ENCODE results near the gene KMT2E.
"Not testable (repeated sequence)": the region's sequence is repeated elsewhere in the genome, so short reads cannot be mapped to it uniquely, and the experiment has no call there.

The KMT2E gene

DNA sequence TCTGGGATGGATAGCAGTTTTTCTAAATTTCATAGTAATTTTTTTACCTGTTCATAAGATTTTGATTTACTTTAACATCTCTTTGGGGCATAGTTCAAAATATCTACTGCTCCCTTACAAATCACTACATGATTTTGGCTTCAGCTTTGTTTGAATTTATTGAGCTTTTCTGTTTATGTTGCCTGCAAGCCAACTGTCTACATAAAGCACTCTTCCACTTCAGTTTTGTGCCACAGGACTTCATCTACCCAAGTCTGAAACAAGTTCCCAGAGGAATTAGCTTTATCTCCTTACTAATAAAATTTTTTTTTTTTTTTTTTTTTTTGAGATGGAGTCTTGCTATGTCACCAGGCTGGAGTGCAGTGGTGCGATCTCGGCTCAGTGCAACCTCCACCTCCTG is 45.4 kb upstream of the KMT2E start:
- no peak for DNase-seq (ENCODE audit: low read depth)
- H3K4me3 ChIP-seq (ENCODE audit: low read depth, low read length) = no peak overlapping the region
- TF ChIP-seq, protein P1, sequence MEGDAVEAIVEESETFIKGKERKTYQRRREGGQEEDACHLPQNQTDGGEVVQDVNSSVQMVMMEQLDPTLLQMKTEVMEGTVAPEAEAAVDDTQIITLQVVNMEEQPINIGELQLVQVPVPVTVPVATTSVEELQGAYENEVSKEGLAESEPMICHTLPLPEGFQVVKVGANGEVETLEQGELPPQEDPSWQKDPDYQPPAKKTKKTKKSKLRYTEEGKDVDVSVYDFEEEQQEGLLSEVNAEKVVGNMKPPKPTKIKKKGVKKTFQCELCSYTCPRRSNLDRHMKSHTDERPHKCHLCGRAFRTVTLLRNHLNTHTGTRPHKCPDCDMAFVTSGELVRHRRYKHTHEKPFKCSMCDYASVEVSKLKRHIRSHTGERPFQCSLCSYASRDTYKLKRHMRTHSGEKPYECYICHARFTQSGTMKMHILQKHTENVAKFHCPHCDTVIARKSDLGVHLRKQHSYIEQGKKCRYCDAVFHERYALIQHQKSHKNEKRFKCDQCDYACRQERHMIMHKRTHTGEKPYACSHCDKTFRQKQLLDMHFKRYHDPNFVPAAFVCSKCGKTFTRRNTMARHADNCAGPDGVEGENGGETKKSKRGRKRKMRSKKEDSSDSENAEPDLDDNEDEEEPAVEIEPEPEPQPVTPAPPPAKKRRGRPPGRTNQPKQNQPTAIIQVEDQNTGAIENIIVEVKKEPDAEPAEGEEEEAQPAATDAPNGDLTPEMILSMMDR (IDR thresholded peaks at IDR 0.05; ENCODE audit: insufficient read depth, low read depth, low read length, missing control alignments) = no peak

DNA sequence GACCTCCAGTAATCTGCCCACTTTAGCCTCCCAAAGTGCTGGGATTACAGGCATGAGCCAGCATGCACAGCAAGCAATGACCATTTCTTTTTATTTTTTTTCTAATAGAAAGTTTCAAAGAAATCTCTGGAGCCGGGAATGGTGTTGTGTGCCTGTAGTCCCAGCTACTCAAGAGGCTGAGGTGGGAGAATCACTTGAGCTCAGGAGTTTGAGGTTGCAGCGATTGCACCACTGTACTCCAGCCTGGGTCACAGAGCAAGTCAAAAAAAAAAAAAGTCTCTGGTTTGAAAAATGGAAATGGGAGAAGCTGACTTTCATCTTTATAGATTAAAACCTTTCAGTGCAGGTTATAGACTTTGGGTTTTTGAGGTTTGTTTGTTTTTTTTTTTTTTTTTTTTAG is 44.8 kb upstream of the KMT2E start:
- H3K4me3 ChIP-seq (ENCODE audit: low read depth, low read length) = no peak overlapping the region
- DNase-seq (ENCODE audit: low read depth) = no peak
- TF ChIP-seq, protein P1 (IDR thresholded peaks at IDR 0.05; ENCODE audit: insufficient read depth, low read depth, low read length, missing control alignments) = no peak

DNA sequence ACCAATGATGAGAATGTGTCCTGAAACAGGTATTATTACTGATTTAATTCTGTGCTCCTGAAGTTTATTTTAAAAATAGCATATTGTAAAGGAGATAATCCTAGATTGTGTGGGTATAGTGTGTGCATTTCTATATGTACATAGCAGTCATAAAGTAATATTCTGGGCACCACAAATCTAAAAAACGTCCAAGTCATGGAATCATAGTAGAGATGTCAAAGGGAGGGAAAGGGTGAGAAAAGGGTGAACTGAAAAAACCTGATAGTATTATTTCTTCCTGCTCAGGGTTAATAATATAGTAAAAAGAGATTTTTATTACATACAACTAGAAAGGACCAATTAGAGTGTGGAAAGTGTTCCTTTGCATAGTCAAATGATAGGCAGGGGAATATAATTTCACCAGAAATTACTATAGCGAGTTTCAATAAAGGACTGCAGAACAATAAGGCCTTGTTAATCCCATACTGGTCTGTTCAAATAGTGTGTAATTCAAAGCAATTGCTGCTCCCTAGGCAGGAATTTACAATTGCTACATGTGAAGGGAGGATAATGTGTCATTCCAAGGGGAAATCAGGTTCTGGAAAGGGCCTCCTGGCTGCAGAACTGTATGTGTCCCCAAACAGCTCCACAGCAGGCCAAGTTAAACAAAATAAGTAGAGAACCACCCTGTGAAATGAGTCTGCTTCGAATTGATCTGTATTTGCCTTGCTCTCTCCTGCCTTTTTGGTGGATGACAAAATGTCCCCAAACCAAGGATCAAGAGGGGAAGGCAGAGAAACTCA is 42.5 kb upstream of the KMT2E start:
- TF ChIP-seq, protein P1 (IDR thresholded peaks at IDR 0.05; ENCODE audit: insufficient read depth, low read depth, low read length, missing control alignments) = no peak
- H3K4me3 ChIP-seq (ENCODE audit: low read depth, low read length) = no peak overlapping the region
- no peak for DNase-seq (ENCODE audit: low read depth)

DNA sequence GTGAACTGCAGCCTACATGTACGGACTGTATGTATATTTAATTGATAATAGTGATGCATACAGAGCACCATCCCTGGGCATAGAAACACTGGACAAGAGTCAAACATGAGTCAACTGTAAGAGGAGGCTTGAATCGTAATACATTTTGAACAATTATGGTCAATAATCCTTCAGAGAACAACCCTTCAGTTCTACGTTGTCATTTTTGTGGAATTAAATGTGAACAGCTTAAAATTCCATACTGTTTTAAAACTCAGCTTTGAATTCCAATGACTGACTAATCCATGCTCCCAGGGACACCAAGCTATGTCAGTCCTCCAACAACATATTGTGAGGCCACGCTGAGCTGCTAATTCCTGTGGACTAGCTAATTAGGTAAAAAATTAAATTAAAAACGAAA is 41.5 kb upstream of the KMT2E start:
- no peak overlapping the region for H3K4me3 ChIP-seq (ENCODE audit: low read depth, low read length)
- DNase-seq (ENCODE audit: low read depth) = no peak

DNA sequence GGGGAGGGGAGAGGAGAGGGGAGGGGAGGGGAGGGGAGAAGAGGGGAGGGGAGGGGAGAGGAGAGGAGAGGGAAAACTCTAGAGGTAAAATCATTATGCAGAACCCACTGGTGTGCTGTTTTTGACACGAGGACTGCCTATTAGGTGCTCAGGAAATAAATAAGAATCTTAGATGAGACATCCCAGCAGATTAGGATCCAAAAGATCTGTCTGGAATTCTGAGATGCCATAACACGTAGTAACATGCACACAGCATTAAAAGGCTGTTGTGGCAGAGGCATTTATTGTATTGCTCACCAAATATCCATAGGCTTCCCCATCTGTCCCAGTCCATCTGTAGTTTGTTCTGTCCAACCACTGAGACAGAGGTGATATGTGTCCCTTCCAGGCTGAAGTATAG is 40.8 kb upstream of the KMT2E start:
- no peak for DNase-seq (ENCODE audit: low read depth)
- TF ChIP-seq, protein P1 (IDR thresholded peaks at IDR 0.05; ENCODE audit: insufficient read depth, low read depth, low read length, missing control alignments) = no peak
- H3K4me3 ChIP-seq (ENCODE audit: low read depth, low read length) = no peak overlapping the region

More for the DNA sequence above, 41.5 kb upstream of the KMT2E start:
- TF ChIP-seq, protein P1 (IDR thresholded peaks at IDR 0.05; ENCODE audit: insufficient read depth, low read depth, low read length, missing control alignments) = no peak

DNA sequence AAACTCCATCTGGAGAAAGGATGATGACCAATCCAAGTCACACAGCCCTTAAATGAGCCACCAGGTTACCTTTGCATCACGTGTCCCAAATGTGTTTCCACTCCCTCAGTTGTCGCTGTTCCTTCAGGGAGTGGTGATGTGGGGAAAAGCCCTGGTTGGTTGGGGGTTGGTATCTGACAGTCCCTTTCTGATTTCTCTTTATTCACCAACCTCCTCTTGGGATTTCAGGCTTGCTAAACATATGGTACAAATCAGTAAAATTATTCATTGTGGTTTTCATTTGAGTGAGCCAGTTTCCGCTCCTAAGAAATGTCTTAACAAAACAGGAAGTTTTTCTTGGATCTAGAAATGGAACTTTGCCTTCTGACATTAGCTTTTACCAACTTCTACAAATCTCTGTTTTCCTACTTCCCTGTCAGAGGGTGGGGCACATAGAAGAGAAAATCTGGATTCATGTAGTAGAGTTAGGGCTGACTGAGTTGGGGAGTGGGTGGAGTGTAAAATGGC is 40.0 kb upstream of the KMT2E start:
- TF ChIP-seq, protein P1 (IDR thresholded peaks at IDR 0.05; ENCODE audit: insufficient read depth, low read depth, low read length, missing control alignments) = no peak
- no peak overlapping the region for H3K4me3 ChIP-seq (ENCODE audit: low read depth, low read length)
- no peak for DNase-seq (ENCODE audit: low read depth)

DNA sequence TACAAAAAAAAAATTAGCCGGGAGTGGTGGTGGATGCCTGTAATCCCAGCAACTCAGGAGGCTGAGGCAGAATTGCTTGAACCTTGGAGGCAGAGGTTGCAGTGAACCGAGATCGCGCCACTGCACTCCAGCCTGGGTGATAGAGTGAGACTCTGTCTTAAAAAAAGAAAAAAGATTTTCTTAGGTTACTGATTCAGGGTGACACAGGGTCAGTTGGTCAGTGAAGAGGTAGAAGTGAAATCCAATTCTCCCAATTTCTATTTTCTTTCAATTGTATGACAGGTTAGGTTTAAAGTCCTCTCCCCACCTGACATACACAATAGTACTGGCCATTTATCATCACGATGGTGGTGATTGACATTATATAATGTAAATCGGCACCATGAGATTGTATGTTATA is 38.5 kb upstream of the KMT2E start:
- H3K4me3 ChIP-seq (ENCODE audit: low read depth, low read length); DNase-seq (ENCODE audit: low read depth): not testable (repeated sequence)
